Calu3 (cell line): Measurements from ENCODE around the gene ARHGEF28. TPM values are rescaled to one million over a fixed set of nuclear protein-coding genes. Genes with fewer than 3 reads are reported as not detected.

ENCODE experiments used
- BruUV-seq: library from RNA; stranded (reverse); fragments of 400-500 nt; replicated peaks from 2 replicates; lab custom pipeline; 2021; lab: Mats Ljungman, UMichigan
- CTCF ChIA-PET: fragments of 300-600 bp; sonication (Branson Sonifier 250); formaldehyde crosslinking; loops from one replicate; lab custom pipeline; 2022; ENCODE audit warnings: antibody characterized with exemption; lab: Charles Lee
- DNase-seq: peaks from one replicate; pipeline ENCODE4 v3.0.0; 2022
- H3K27ac Mint-ChIP-seq: one replicate; pipeline ENCODE4 v1.8.0; 2022; ENCODE audit warnings: mixed read lengths; ENCODE audit not compliant: unreplicated experiment
- H3K27me3 Mint-ChIP-seq: one replicate; pipeline ENCODE4 v1.8.0; 2022; ENCODE audit warnings: mixed read lengths; ENCODE audit not compliant: unreplicated experiment
- H3K36me3 Mint-ChIP-seq: one replicate; pipeline ENCODE4 v1.8.0; 2022; ENCODE audit warnings: mild to moderate bottlenecking, moderate library complexity, mixed read lengths; ENCODE audit not compliant: insufficient read depth, unreplicated experiment
- H3K4me1 Mint-ChIP-seq: one replicate; pipeline ENCODE4 v1.8.0; 2022; ENCODE audit warnings: mild to moderate bottlenecking, low read depth, mixed read lengths; ENCODE audit not compliant: unreplicated experiment
- H3K4me3 Mint-ChIP-seq: one replicate; pipeline ENCODE4 v1.8.0; 2022; ENCODE audit warnings: mild to moderate bottlenecking, low read depth, moderate library complexity, mixed read lengths; ENCODE audit not compliant: unreplicated experiment
- H3K9me3 Mint-ChIP-seq: one replicate; pipeline ENCODE4 v1.8.0; 2022; ENCODE audit warnings: low read depth, mixed read lengths; ENCODE audit not compliant: unreplicated experiment
- intact Hi-C: fragments of 100-400 bp; cut with micrococcal nuclease; formaldehyde crosslinking; loops from one replicate; pipeline ENCODE4 v1.10.0; 2022; ENCODE audit not compliant: unreplicated experiment
- total RNA-seq: library from RNA; stranded (reverse); gene quantifications from 2 replicates; pipeline ENCODE4 v1.2.3, GENCODE V29; 2022
- TF ChIP-seq, protein P1 (sequence below): fragments of 200-600 bp; IDR thresholded peaks from one replicate; pipeline ENCODE4 v1.8.0; 2022; ENCODE audit warnings: antibody characterized with exemption; ENCODE audit not compliant: unreplicated experiment

ARHGEF28 gene
- total RNA-seq, 1 experiment from 2014 or later = 92.0 TPM

DNA sequence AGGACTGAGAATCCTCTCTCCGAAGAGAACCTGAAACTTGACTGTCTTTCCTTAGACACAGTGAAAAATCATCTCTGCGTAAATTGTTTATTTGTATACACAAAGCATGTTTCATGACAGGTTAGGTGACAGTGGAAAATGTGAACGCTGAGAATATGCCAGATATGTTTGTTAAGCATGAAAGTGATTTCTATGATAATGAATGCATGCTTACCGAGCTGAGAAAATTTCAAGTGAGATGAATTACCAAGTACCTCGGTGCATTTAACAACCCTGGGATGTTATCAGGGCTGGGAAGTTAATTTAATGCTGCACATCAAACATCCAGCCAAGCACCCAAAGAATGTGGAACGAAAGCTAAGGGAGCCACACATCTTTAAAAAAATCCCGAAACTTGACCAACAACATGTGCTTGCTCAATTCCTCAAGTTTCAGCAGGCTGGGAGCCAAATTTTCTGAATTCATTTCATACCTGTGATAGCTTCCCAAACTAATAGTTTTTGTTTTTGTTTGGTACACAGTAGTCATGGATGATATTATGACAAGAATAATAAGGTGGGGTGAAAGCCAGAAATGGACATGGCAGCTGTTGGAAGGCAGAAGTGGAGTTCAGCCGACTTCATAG, 336.9 kb downstream of the ARHGEF28 start:
- Mint-ChIP-seq H3K9me3 (no peaks in the 10 kb centered on the region), H3K27ac (no peak overlapping the region), H3K36me3 (no peaks in the 10 kb centered on the region), H3K4me3 (no peak overlapping the region), H3K4me1 (no peaks in the 10 kb centered on the region), H3K27me3 (no peaks in the 10 kb centered on the region)
- BruUV-seq = no TSS peak
- intact Hi-C loops = no loop called here
- CTCF ChIA-PET = no interaction called here
- TF ChIP-seq, protein P1, sequence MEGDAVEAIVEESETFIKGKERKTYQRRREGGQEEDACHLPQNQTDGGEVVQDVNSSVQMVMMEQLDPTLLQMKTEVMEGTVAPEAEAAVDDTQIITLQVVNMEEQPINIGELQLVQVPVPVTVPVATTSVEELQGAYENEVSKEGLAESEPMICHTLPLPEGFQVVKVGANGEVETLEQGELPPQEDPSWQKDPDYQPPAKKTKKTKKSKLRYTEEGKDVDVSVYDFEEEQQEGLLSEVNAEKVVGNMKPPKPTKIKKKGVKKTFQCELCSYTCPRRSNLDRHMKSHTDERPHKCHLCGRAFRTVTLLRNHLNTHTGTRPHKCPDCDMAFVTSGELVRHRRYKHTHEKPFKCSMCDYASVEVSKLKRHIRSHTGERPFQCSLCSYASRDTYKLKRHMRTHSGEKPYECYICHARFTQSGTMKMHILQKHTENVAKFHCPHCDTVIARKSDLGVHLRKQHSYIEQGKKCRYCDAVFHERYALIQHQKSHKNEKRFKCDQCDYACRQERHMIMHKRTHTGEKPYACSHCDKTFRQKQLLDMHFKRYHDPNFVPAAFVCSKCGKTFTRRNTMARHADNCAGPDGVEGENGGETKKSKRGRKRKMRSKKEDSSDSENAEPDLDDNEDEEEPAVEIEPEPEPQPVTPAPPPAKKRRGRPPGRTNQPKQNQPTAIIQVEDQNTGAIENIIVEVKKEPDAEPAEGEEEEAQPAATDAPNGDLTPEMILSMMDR = no peak
- no peak for DNase-seq

GRCh38 chr5:73964352-73964865, 338.4 kb downstream of the ARHGEF28 start:
- Mint-ChIP-seq H3K4me1 (no peaks in the 10 kb centered on the region), H3K27ac (no peak overlapping the region), H3K36me3 (no peaks in the 10 kb centered on the region), H3K27me3 (no peaks in the 10 kb centered on the region), H3K9me3 (no peaks in the 10 kb centered on the region), H3K4me3 (no peak overlapping the region)
- intact Hi-C loops = no loop called here
- CTCF ChIA-PET = interaction anchor here (0.6 to 0.7 kb wide), 2 partner anchors 12 to 304 kb away, joined by 3 to 4 read pairs; no protein-coding TSS in a partner anchor
- TF ChIP-seq, protein P1 = no peak
- no peak for DNase-seq
- no TSS peak for BruUV-seq

GRCh38 chr5:73966451-73966850, 340.5 kb downstream of the ARHGEF28 start:
- Mint-ChIP-seq H3K27me3 (peaks cover 8% of the 10 kb centered on the region), H3K4me3 (no peak overlapping the region), H3K9me3 (no peaks in the 10 kb centered on the region), H3K36me3 (no peaks in the 10 kb centered on the region), H3K27ac (no peak overlapping the region), H3K4me1 (no peaks in the 10 kb centered on the region)
- DNase-seq = no peak
- intact Hi-C loops = no loop called here
- TF ChIP-seq, protein P1 = no peak
- CTCF ChIA-PET = no interaction called here
- BruUV-seq = no TSS peak

GRCh38 chr5:73967347-73967746, 341.4 kb downstream of the ARHGEF28 start:
- Mint-ChIP-seq H3K27ac (no peak overlapping the region), H3K9me3 (no peaks in the 10 kb centered on the region), H3K27me3 (peaks cover 8% of the 10 kb centered on the region), H3K4me1 (no peaks in the 10 kb centered on the region), H3K36me3 (no peaks in the 10 kb centered on the region), H3K4me3 (no peak overlapping the region)
- intact Hi-C loops = no loop called here
- no TSS peak for BruUV-seq
- no peak for DNase-seq
- CTCF ChIA-PET = no interaction called here
- TF ChIP-seq, protein P1 = no peak
